ENCODE measurements around the gene APBA3.
"Not testable (repeated sequence)": the region's sequence is repeated elsewhere in the genome, so short reads cannot be mapped to it uniquely, and the experiment has no call there.

APBA3 gene

DNA sequence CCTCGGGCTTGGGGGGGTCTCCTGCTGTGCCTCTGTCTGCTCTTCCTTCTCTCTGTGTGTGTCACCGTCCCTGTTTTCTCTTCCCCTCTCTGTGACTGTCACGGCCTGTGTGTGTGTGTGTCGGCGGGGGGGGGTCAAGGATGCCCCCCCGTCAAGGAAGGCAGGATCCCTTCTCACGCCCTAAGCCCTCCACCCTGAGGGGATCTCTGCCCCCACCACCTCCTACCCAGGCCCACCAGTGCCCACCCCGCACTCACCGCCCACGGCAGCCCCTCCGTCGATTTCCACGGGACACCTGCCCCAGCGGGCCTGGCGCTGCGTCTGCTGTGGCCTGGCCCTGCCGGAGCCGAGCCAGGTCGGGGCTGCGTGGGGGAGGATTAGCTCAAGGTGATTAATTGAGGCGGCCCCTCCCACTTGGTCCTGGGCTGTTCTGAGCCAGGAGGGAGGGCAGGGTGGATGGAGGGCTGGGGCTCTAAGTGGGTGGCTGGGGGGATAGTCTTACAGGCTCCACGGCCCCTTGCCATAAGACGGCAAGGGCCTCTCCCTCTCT lies 10.5 kb upstream of the APBA3 start, which contains the start of gene RAX2:
TSS of gene RAX2 (minus strand) at position 323 of the 550 bp plus-strand sequence. CDS start 486 bp downstream, outside the sequence.
- in situ Hi-C loops (cut with MboI; ENCODE audit: low sequenced_read_pairs) = no loop called here

DNA sequence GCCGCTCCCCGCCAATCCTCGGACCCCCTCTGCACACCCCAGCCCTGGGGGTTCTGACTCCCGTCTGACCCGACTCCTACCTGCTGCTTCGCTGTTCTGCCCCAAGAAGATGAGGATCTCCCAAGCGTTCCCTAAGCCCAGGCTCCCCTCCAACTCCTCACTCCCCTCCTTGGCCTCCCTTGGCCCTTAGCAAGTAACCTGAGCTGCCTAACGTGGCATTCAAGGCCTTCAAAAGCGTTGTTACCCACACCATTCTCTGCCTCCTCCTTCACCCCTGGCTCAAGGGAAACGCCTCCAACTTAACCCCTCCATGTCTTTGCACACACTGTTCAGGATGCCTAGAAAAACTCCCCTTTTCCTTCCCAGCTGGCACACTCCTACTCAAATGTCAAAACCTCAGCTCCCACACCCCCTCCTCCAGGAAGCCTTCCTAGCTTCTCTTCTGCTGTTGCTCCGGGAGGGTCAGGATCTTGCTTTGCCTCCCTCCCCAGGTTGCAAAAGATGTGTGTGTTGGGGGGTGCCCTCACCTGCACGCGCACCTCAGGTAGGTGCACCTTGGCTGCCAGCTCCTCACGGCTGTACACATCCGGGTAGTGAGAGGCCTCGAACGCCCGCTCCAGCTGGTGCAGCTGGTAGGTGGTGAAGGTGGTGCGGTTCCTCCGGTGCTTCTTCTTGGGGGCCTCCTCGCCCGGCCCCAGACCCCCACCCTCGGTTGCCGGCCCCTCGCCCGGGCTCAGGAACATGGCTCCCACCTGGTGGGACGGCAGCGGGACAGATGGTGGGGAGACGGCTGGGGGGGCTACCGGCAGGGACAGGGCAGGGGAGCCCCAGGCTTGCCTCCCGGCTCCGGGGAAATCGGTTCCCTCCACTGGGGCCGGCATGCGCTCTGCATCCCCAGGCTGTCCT lies 9.8 kb upstream of the APBA3 start:
- in situ Hi-C loops (cut with MboI; ENCODE audit: low sequenced_read_pairs) = no loop called here

- in situ Hi-C loops (cut with MboI; ENCODE audit: low sequenced_read_pairs) = no loop called here
These were observed 8.9 kb upstream of the APBA3 start for GRCh38 chr19:3770136-3770999.

GRCh38 chr19:3769494-3769893 lies 8.0 kb upstream of the APBA3 start:
- in situ Hi-C loops (cut with MboI; ENCODE audit: low sequenced_read_pairs) = no loop called here

DNA sequence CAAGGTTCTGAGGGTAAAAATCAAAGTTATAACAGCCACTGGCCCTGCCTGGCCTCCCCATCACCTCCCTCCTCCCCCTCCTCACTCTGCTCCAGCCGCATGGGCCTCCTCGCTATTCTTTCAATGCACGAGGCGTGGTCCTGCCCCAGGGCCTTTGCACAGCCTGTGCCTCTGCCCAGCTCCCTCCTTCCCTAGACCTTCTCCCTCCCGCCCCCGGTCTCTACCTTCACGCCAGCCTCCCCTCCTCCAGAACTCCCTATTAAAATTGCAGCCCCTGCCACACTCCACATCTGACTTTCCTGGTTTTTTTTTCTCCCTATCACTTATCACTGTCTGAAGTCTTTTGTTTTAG lies 7.2 kb upstream of the APBA3 start:
- in situ Hi-C loops (cut with MboI; ENCODE audit: low sequenced_read_pairs) = no loop called here

DNA sequence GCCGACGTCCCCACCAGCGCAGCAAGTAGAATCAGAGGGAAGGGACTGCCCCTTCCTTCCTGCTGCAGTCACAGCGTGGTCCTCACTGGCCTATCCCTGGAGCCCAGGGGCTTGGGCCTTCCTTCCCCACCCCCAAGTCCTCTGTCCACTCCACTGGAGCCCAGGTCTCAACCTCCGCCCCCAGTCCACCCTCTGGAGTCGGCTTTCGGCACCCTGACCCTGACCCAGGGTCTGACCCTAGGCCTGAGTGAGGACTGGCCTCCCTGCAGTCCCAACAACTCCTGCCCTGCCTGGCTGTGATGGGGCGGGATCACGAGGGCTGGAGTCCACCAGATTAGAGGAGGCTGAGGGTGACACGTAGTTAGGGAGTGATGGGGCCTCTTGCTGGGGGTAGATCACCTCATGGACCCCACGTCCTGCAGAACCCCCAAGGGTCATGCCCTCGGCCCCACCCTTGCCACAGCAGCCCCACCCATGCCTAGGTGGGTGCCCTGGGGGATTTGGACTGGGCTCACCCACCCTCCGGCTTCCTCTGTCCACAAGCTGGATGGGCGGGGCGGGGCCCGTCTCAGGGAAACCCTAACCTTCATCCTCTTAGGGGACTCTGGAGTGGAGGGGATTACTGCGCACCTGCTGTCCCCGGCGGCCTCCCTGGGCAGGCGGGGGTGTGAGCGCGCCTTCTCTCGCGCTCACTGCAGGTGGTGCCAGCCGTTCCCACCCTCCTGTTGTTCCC lies 6.7 kb upstream of the APBA3 start:
- in situ Hi-C loops (cut with MboI; ENCODE audit: low sequenced_read_pairs) = no loop called here

GRCh38 chr19:3767050-3767449 lies 5.6 kb upstream of the APBA3 start:
- in situ Hi-C loops (cut with MboI; ENCODE audit: low sequenced_read_pairs) = no loop called here

GRCh38 chr19:3766520-3766919 lies 5.0 kb upstream of the APBA3 start:
- in situ Hi-C loops (cut with MboI; ENCODE audit: low sequenced_read_pairs) = no loop called here

DNA sequence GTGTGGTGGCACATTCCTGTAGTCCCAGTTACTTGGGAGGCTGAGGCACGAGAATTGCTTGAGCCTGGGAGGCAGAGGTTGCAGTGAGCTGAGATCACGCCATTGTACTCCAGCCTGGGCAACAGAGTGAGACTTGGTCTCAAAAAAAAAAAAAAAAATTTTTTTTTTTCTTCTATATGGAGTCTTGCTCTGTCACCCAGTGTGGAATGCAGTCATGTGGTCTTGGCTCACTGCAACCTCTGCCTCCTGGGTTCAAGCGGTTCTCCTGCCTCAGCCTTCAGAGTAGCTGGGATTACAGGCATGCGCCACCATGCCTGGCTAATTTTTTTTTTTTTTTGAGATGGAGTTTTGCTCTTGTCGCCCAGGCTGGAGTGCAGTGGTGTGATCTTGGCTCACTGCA lies 4.3 kb upstream of the APBA3 start:
- in situ Hi-C loops (cut with MboI; ENCODE audit: low sequenced_read_pairs) = not testable (repeated sequence)

GRCh38 chr19:3765121-3765520 lies 3.6 kb upstream of the APBA3 start:
- in situ Hi-C loops (cut with MboI; ENCODE audit: low sequenced_read_pairs) = no loop called here

DNA sequence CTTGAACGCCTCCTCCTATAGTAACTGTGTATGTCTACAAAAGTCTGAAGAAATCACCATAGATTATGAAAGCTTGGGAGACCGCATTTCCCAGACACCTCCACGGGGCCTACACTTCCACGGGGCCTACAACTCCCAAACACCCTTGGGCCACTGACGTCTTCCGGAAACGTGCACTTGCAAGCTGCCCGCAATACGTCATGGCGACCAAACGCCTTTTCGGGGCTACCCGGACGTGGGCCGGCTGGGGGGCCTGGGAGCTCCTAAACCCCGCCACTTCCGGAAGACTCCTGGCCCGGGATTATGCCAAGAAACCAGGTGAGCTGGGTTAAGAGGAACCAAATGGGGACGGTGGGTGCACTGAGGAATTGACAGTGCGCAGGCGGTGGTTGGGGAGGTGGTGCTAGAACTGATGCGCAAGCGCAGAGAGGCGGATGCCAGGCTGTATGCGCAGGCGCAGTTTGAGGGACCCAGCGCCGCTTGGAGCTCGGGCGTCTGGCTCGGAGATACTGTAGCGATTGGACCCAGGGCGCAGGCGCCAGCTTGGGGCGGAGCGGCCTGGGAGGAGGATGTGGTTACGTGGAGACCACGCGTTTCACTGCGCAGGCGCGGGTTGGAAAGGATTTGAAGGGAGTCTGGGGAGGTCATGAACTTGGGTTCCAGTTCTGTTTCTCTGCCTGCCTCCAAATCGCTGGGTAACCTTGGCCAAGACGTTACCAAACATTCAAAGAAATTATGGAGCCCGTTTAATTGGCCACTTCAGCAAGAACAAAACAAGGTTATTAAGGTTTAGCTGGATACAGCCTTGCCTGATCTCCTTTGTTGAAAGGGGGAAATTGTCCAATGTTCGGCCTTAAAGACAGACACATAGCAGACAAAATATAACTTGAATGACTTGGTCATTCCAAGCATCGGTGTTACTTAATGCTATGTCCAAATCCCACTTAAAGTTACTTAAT lies 1.3 kb upstream of the APBA3 start, which contains the start of gene MRPL54:
TSS of gene MRPL54 (plus strand) at position 182 of the 959 bp plus-strand sequence. CDS start at position 201, 19 bp downstream.
- in situ Hi-C loops (cut with MboI; ENCODE audit: low sequenced_read_pairs) = no loop called here

DNA sequence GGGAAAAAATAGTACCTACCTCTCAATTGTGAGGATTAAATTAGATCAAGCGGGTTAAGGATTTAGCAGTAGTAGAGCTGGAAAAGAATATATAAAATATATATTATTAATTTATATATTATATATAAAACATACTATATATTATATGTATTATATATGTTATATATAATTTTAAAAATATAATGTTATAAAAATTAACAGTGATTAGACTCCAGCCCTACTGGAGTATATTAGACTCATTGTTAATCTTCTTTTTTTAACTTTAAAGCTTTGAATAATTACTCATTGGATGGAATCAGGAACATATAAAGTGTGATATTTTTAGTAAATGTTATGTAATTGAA lies 610 bp upstream of the APBA3 start:
- in situ Hi-C loops (cut with MboI; ENCODE audit: low sequenced_read_pairs) = no loop called here

DNA sequence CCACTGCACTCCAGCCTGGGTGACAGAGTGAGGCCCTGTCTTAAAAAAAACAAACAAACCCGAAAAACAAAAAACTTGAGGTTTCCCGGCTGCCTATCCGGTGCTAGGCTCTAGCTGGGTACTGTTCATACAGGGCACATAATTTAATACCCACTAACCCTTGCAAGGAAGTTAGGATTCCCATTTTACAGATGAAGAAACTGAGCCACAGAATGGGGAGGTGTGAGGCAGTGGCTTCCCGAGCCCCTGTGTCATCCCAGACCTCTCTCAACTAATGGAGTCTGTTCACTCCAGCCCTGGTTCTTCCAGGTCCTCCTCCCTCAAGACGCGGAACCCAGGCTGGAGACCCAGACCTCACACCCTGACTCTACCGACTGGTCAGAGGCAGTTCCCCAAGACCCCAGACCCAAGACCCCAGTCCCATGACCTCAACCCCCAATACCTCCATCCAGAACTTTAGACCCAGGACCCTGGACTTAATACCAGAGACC lies 576 bp downstream of the APBA3 start:
- in situ Hi-C loops (cut with MboI; ENCODE audit: low sequenced_read_pairs) = no loop called here

DNA sequence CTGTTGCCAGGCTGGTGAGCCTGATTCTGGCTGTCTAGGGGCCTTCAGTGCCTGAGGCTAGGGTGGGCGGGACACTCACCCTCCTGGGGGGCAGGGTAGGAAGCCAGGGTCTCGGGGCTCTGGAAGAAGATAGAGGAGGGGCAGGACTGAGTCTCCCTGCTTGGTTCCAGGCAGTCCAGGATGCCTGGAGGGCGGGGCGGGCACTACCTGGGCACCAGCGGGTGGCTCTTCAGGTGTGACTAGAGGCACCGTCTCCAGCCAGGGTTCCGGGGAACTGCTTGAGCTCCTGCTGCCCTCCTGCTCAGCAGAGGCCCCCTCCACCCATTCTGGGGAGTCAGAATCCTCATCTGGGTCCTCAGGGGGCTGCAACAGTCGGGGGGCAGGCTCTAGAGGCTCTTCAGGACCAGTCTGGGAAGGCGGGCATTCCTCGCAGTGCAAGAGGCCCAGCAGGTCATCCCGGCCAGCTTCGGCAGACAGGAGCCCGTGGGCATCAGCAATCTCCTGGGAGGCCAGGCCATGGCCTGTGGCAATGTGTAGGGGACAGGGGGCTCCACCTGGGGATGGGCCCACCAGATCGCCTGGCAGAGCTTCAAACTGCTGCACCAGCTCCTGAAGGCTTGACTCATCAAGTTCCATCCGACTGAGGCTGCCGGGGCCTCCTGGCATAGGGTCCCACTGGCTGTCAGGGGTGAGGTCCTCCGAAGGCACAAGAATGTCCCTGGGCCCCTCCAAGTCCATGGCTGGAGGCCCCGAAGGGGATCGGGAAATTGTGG lies 1.8 kb downstream of the APBA3 start:
- in situ Hi-C loops (cut with MboI; ENCODE audit: low sequenced_read_pairs) = no loop called here

DNA sequence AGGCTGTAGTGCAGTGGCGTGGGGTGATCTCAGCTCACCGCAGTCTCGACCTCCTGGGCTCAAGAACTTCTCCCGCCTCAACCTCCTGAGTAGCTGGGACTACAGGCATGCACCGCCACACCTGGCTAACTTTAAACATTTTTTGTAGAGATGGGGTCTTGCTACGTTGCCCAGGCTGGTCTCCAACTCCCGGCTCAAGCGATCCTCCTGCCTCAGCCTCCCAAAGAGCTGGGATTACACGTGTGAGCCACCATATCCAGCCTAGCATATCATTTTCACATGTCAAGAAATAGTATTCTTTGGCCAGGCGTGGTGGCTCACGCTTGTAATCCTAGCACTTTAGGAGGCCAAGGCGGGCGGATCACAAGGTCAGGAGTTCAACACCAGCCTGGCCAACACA lies 3.2 kb downstream of the APBA3 start:
- in situ Hi-C loops (cut with MboI; ENCODE audit: low sequenced_read_pairs) = not testable (repeated sequence)

DNA sequence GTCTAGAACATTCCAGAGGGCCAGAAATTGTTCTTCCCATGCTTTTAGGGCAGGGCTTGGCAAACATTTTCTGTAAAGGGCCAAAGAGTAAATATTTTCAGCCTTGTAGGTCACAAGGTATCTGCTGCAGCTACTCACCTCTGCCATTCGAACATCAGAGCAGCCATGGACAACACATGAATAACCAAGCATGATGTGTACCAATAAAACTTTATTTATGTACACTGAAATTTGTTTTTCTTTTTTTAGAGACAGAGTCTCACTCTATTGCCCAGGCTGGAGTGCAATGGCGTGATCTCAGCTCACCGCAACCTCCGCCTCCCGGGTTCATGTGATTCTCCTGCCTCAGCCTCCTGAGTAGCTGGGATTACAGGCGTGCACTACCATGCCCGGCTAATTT lies 3.8 kb downstream of the APBA3 start:
- in situ Hi-C loops (cut with MboI; ENCODE audit: low sequenced_read_pairs) = not testable (repeated sequence)

DNA sequence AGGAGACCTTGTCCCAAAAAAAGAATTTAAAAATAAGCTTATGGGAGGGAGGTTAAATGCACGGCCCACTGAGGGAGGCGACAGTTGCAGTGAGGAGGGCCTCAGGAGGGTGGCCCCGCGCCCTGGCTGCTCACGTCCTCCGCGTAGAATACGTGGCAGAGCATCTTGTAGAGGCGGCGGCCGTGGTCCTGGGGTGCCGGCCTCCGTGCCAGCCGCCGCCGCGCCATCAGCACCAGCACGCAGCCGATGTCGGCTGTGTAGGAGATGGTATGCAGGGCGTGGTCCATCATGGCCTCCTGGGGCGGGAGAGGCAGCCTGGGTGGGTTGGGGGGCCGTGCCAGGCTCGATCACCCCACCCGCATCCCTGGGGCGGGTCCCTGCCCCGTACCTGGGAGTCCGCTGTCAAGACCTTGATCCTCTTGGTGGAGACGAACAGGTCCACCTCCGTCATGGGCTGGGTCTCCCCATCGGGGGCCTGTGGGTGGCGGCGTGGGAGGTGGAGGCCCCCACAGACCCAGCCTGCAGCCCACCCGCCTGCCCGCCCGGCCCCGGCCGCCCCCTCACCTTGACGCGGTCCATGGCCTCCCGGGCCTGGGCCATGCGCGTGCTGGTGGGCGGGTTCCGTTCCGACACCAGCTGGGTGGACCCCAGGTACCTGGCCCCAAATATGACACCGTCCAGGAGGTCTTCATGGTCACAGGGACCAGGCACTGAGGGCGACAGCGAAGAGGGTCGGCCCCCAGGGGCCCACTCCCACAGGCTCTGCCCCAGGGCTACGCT lies 7.7 kb downstream of the APBA3 start:
- in situ Hi-C loops (cut with MboI; ENCODE audit: low sequenced_read_pairs) = no loop called here

GRCh38 chr19:3752492-3752891 lies 9.0 kb downstream of the APBA3 start:
- in situ Hi-C loops (cut with MboI; ENCODE audit: low sequenced_read_pairs) = no loop called here

All from HL-60/S4 (cell line).